Type B pancreatic cell (in vitro differentiated cells): Measurements from ENCODE around the gene DOCK1. TPM values are rescaled to one million over a fixed set of nuclear protein-coding genes. Genes with fewer than 3 reads are reported as not detected.
"Not testable (repeated sequence)": the region's sequence is repeated elsewhere in the genome, so short reads cannot be mapped to it uniquely, and the experiment has no call there.

Source experiments
- DNase-seq: peaks from one replicate; pipeline ENCODE4 v3.0.0; 2021; ENCODE audit warnings: mixed read lengths; ENCODE audit not compliant: unreplicated experiment; ENCODE audit errors: extremely low spot score
- H3K27ac Mint-ChIP-seq: 2 replicates; pipeline ENCODE4 v1.8.0; 2021; ENCODE audit warnings: mild to moderate bottlenecking, mixed read lengths
- H3K27me3 Mint-ChIP-seq: 2 replicates; pipeline ENCODE4 v1.8.0; 2021; ENCODE audit warnings: mixed read lengths
- H3K36me3 Mint-ChIP-seq: 2 replicates; pipeline ENCODE4 v1.8.0; 2021; ENCODE audit warnings: mixed read lengths
- H3K4me1 Mint-ChIP-seq: one replicate; pipeline ENCODE4 v1.8.0; 2021; ENCODE audit warnings: mixed read lengths; ENCODE audit not compliant: unreplicated experiment
- H3K4me3 Mint-ChIP-seq: 2 replicates; pipeline ENCODE4 v1.8.0; 2021; ENCODE audit warnings: mild to moderate bottlenecking, mixed read lengths
- H3K9me3 Mint-ChIP-seq: 2 replicates; pipeline ENCODE4 v1.8.0; 2021; ENCODE audit warnings: mixed read lengths
- CTCF ChIP-seq: fragments of 200-600 bp; sonication (generic); conservative IDR thresholded peaks from 2 replicates; pipeline ENCODE4 v1.5.0; 2021; ENCODE audit warnings: antibody characterized with exemption, mild to moderate bottlenecking
- total RNA-seq: library from RNA; stranded (reverse); gene quantifications from 2 replicates; pipeline ENCODE4 v1.2.1, GENCODE V29; 2021; ENCODE audit warnings: low replicate concordance

DOCK1 gene
- total RNA-seq, 1 donor from 2014 or later = 67.4 TPM

DNA sequence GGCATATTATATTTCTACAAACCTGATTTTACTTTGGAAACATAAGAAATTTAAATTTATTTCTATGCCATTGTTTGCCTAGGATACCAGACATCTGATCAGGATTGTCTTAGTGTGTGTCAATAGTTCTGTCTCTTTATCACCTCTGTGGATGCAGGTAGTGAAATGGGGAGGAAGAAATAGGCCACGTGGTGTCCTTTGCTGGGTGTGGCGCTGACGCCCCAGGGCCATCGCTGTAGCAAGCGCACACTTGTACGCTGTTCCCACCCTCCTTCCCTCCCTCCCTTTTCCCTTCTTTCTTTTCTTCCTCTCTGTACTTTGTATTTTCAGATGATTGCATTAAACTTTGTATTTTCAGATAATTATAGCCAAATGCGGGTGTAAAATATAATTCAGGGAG is 5.0 kb downstream of the DOCK1 start:
- no peak for TF ChIP-seq CTCF
- Mint-ChIP-seq H3K27ac (peak overlapping the region; percentile 13), H3K36me3 (peaks cover 15% of the 10 kb centered on the region), H3K4me1 (peaks cover 36% of the 10 kb centered on the region), H3K4me3 (no peak overlapping the region), H3K9me3 (no peaks in the 10 kb centered on the region), H3K27me3 (no peaks in the 10 kb centered on the region)
- no peak for DNase-seq

GRCh38 chr10:126910798-126911197 is 5.6 kb downstream of the DOCK1 start:
- TF ChIP-seq CTCF = no peak
- no peak overlapping the region for H3K27ac Mint-ChIP-seq
- no peak overlapping the region for H3K4me3 Mint-ChIP-seq
- DNase-seq = no peak
- H3K27me3 Mint-ChIP-seq = no peaks in the 10 kb centered on the region
- peaks cover 19% of the 10 kb centered on the region for H3K36me3 Mint-ChIP-seq
- H3K9me3 Mint-ChIP-seq = no peaks in the 10 kb centered on the region
- peaks cover 36% of the 10 kb centered on the region for H3K4me1 Mint-ChIP-seq

DNA sequence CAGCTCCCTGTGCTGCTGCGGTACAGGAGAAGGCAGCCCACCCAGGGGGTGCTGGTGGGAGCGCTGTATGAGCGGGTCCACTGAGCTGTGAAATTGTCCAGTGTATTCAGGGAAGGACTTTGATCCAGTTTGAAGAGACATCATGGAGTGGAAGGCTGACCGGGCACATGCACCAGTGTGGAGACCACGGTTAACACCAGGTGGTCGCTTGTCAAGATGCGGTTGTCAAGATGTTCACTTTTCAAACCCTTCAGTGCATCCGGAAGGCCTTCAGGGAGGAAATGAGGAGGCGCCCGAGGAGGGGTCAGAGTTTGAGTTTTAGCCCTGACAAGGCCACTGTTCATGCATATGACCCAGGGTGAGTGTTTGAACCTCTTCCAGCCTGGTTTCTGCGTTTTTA is 6.1 kb downstream of the DOCK1 start:
- peaks cover 21% of the 10 kb centered on the region for H3K36me3 Mint-ChIP-seq
- no peaks in the 10 kb centered on the region for H3K27me3 Mint-ChIP-seq
- H3K4me3 Mint-ChIP-seq = no peak overlapping the region
- H3K27ac Mint-ChIP-seq = no peak overlapping the region
- no peak for TF ChIP-seq CTCF
- DNase-seq = no peak
- H3K9me3 Mint-ChIP-seq = no peaks in the 10 kb centered on the region
- peaks cover 36% of the 10 kb centered on the region for H3K4me1 Mint-ChIP-seq

DNA sequence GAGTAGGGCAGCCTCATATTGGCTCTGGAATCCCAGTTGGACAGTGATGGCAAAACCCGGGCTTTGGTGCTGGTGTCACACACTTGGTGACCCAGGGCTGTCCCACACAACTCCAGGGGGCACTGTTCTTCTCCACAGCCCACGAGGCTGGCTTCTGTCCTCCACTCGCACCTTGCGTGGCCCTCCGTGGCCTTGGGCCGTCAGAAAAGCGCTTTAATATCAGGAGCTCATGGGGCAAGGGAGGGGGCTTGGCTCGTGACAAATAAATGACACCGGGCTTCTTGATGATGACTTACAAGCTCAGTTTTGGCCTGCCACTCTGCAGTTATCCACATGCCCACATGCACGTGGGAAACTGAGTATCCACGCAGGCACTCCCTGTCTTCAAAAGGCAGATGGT is 8.1 kb downstream of the DOCK1 start:
- no peak for TF ChIP-seq CTCF
- H3K27me3 Mint-ChIP-seq = no peaks in the 10 kb centered on the region
- no peaks in the 10 kb centered on the region for H3K9me3 Mint-ChIP-seq
- DNase-seq = no peak
- peaks cover 23% of the 10 kb centered on the region for H3K4me1 Mint-ChIP-seq
- no peak overlapping the region for H3K4me3 Mint-ChIP-seq
- no peak overlapping the region for H3K27ac Mint-ChIP-seq
- H3K36me3 Mint-ChIP-seq = peaks cover 17% of the 10 kb centered on the region

DNA sequence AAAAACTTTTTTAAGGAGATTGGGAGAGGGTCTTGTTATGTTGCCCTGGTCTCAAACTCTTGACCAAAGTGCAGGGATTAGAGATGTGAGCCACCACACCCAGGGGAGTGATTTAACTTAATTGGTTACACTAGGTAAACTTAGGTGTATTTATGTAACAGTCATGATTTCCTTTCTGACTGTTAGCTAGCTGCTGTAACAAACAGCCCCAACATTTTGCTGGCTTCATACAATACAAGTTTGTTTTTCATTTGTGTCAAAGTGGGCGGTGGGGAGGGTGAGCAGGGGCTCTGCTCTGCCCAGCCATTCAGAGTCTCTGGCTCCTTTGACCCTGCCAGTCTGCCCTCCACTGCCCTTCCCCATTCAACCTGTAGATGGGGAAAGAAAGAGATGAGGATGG is 9.3 kb downstream of the DOCK1 start:
- no peak for DNase-seq

DNA sequence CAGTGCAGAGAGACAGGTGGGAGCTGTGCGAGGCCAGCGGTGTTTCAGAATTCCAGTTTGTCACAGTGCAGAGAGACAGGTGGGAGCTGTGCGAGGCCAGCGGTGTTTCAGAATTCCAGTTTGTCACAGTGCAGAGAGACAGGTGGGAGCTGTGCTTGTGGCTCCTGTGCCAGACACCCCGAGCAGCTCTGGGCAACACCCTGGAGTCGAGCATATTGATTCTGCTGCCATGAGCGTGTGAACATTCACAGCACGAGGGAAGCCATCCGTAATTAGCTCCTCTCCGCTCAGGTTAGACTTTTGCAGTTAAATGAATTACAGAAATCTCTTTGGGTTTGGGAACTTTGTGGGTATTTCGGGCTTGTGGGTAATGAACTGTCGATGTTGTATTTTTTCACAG is 11.7 kb downstream of the DOCK1 start:
- Mint-ChIP-seq H3K36me3 (peaks cover 22% of the 10 kb centered on the region), H3K4me1 (peaks cover 22% of the 10 kb centered on the region)
- DNase-seq, H3K4me3 Mint-ChIP-seq, H3K27me3 Mint-ChIP-seq, H3K9me3 Mint-ChIP-seq, H3K27ac Mint-ChIP-seq: not testable (repeated sequence)

More for the DNA sequence above, 9.3 kb downstream of the DOCK1 start:
- H3K27me3 Mint-ChIP-seq = no peaks in the 10 kb centered on the region
- no peaks in the 10 kb centered on the region for H3K9me3 Mint-ChIP-seq
- H3K4me1 Mint-ChIP-seq = peaks cover 24% of the 10 kb centered on the region
- TF ChIP-seq CTCF = no peak
- H3K4me3 Mint-ChIP-seq = no peak overlapping the region
- H3K27ac Mint-ChIP-seq = no peak overlapping the region
- H3K36me3 Mint-ChIP-seq = peaks cover 21% of the 10 kb centered on the region
